ENCODE results near the gene FGFR1OP2.

DNA sequence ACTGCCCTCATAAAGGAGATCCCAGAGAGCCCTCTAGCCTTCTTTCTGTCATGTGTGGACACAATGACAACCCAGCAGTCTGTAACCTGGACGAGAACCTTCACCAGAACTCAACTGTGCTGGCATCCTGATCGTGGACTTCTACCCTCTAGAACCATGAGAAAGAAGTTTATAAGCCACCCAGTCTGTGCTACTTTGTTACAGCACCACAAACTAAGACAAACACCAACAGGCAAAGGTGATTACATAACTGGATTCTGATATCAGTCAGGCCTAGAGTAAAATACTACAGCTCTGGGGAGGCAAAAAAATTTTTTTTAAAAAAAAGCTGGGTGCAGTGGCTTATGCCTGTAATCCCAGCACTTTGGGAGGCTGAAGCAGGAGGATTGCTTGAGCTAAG lies 57.4 kb downstream of the FGFR1OP2 start:
- TF ChIP-seq POLR2A (IDR thresholded peaks at IDR 0.05; ENCODE audit: extremely low read depth, insufficient read length): no peak
- TF ChIP-seq, protein P1, sequence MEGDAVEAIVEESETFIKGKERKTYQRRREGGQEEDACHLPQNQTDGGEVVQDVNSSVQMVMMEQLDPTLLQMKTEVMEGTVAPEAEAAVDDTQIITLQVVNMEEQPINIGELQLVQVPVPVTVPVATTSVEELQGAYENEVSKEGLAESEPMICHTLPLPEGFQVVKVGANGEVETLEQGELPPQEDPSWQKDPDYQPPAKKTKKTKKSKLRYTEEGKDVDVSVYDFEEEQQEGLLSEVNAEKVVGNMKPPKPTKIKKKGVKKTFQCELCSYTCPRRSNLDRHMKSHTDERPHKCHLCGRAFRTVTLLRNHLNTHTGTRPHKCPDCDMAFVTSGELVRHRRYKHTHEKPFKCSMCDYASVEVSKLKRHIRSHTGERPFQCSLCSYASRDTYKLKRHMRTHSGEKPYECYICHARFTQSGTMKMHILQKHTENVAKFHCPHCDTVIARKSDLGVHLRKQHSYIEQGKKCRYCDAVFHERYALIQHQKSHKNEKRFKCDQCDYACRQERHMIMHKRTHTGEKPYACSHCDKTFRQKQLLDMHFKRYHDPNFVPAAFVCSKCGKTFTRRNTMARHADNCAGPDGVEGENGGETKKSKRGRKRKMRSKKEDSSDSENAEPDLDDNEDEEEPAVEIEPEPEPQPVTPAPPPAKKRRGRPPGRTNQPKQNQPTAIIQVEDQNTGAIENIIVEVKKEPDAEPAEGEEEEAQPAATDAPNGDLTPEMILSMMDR (IDR thresholded peaks at IDR 0.05; ENCODE audit: low read depth, low read length): no peak
- TF ChIP-seq, protein P2, sequence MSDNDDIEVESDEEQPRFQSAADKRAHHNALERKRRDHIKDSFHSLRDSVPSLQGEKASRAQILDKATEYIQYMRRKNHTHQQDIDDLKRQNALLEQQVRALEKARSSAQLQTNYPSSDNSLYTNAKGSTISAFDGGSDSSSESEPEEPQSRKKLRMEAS (IDR thresholded peaks at IDR 0.05; ENCODE audit: low read depth, low read length): no peak
